Activated CD4-positive, alpha-beta memory T cell treated with anti-CD3 and anti-CD28 coated beads for 36 hours (primary cell): Measurements from ENCODE around the gene TMIGD1. TPM values are rescaled to one million over a fixed set of nuclear protein-coding genes. Genes with fewer than 3 reads are reported as not detected.

Experiments used
- CTCF ChIA-PET: fragments of 350-600 bp; sonication (Branson Sonifier 250); formaldehyde crosslinking; loops from one replicate; lab custom pipeline; 2021; ENCODE audit warnings: antibody characterized with exemption, inconsistent platforms; lab: Charles Lee
- POLR2A ChIA-PET: fragments of 350-600 bp; sonication (Branson Sonifier 250); formaldehyde crosslinking; loops from one replicate; lab custom pipeline; 2021; ENCODE audit warnings: antibody characterized with exemption; lab: Charles Lee
- DNase-seq: peaks from one replicate; pipeline ENCODE4 v3.0.0-alpha.2; 2020
- H3K27ac Mint-ChIP-seq: one replicate; pipeline ENCODE4 v1.8.0; 2021; ENCODE audit warnings: mixed read lengths
- H3K27me3 Mint-ChIP-seq: one replicate; pipeline ENCODE4 v1.8.0; 2021; ENCODE audit warnings: mixed read lengths
- H3K36me3 Mint-ChIP-seq: one replicate; pipeline ENCODE4 v1.8.0; 2021; ENCODE audit warnings: mixed read lengths
- H3K4me1 Mint-ChIP-seq: one replicate; pipeline ENCODE4 v1.8.0; 2021; ENCODE audit warnings: low read depth, mixed read lengths
- H3K4me3 Mint-ChIP-seq: one replicate; pipeline ENCODE4 v1.8.0; 2021; ENCODE audit warnings: mild to moderate bottlenecking, mixed read lengths
- H3K9me3 Mint-ChIP-seq: one replicate; pipeline ENCODE4 v1.8.0; 2021; ENCODE audit warnings: mixed read lengths
- intact Hi-C: fragments of 100-400 bp; cut with micrococcal nuclease; formaldehyde crosslinking; loops from one replicate; pipeline ENCODE4 v1.15.1; 2023
- total RNA-seq, 2 experiments: library from RNA; stranded (reverse); gene quantifications; one replicate each; pipeline ENCODE4 v1.2.3, GENCODE V29; 2021

TMIGD1 gene
- total RNA-seq, 2 experiments from 2014 or later, result not detected

- Mint-ChIP-seq H3K9me3 (no peaks in the 10 kb centered on the region), H3K4me1 (peaks cover 65% of the 10 kb centered on the region), H3K27ac (peak overlapping the region; percentile 77), H3K36me3 (peaks cover 2% of the 10 kb centered on the region), H3K4me3 (no peak overlapping the region), H3K27me3 (no peaks in the 10 kb centered on the region)
- ChIA-PET CTCF (interaction anchor here (1.0 to 1.8 kb wide), 5 partner anchors 10 to 272 kb away, joined by 3 to 7 read pairs (median 5); partner anchors contain the start of gene BLMH), POLR2A (interaction anchor here (1.2 to 1.4 kb wide), 2 partner anchors 13 to 49 kb away, joined by 4 read pairs; no protein-coding TSS in a partner anchor)
- intact Hi-C loops, result loop anchor here (1.0 to 10.0 kb wide), 2 partner anchors 36 to 338 kb away; no protein-coding TSS in a partner anchor
- DNase-seq, result peak; percentile 80
Measured at GRCh38 chr17:30376621-30377452, 43.0 kb upstream of the TMIGD1 start.

- DNase-seq, result no peak
- ChIA-PET CTCF (interaction anchor here (1.2 to 1.4 kb wide), 2 partner anchors 12 to 35 kb away, joined by 4 to 7 read pairs; no protein-coding TSS in a partner anchor), POLR2A (interaction anchor here (1.0 kb wide), 1 partner anchor 11 kb away, joined by 3 read pairs; no protein-coding TSS in a partner anchor)
- Mint-ChIP-seq H3K4me3 (no peak overlapping the region), H3K9me3 (no peaks in the 10 kb centered on the region), H3K4me1 (peaks cover 60% of the 10 kb centered on the region), H3K27ac (no peak overlapping the region), H3K36me3 (no peaks in the 10 kb centered on the region), H3K27me3 (no peaks in the 10 kb centered on the region)
- intact Hi-C loops, result loop anchor here (1.0 to 10.0 kb wide), 2 partner anchors 38 to 339 kb away; no protein-coding TSS in a partner anchor
Measured at GRCh38 chr17:30375661-30376060, 41.8 kb upstream of the TMIGD1 start.

GRCh38 chr17:30372755-30373154 is 38.9 kb upstream of the TMIGD1 start:
- no peak overlapping the region for H3K27ac Mint-ChIP-seq
- CTCF ChIA-PET, result interaction anchor here (1.0 to 1.4 kb wide), 2 partner anchors 9 to 36 kb away, joined by 5 read pairs; no protein-coding TSS in a partner anchor

GRCh38 chr17:30369995-30370394 is 36.1 kb upstream of the TMIGD1 start:
- H3K4me3 Mint-ChIP-seq, result no peak overlapping the region
- DNase-seq, result no peak
- ChIA-PET CTCF (interaction anchor here (0.9 to 1.3 kb wide), 2 partner anchors 30 to 34 kb away, joined by 3 to 4 read pairs; no protein-coding TSS in a partner anchor), POLR2A (no interaction called here)
- no peaks in the 10 kb centered on the region for H3K36me3 Mint-ChIP-seq
- H3K9me3 Mint-ChIP-seq, result no peaks in the 10 kb centered on the region
- H3K4me1 Mint-ChIP-seq, result peaks cover 40% of the 10 kb centered on the region
- no peaks in the 10 kb centered on the region for H3K27me3 Mint-ChIP-seq
- H3K27ac Mint-ChIP-seq, result no peak overlapping the region
- intact Hi-C loops, result loop anchor here (10.0 kb wide), 1 partner anchor 345 kb away; no protein-coding TSS in a partner anchor

More at GRCh38 chr17:30372755-30373154, 38.9 kb upstream of the TMIGD1 start:
- no peaks in the 10 kb centered on the region for H3K9me3 Mint-ChIP-seq
- H3K4me3 Mint-ChIP-seq, result no peak overlapping the region
- POLR2A ChIA-PET, result interaction anchor here (1.0 to 1.1 kb wide), 2 partner anchors 9 to 42 kb away, joined by 4 to 5 read pairs; no protein-coding TSS in a partner anchor
- no peaks in the 10 kb centered on the region for H3K27me3 Mint-ChIP-seq
- peaks cover 50% of the 10 kb centered on the region for H3K4me1 Mint-ChIP-seq
- H3K36me3 Mint-ChIP-seq, result no peaks in the 10 kb centered on the region
- DNase-seq, result peak; percentile 62
- intact Hi-C loops, result loop anchor here (1.0 to 10.0 kb wide), 3 partner anchors 8 to 342 kb away; no protein-coding TSS in a partner anchor

- H3K4me3 Mint-ChIP-seq, result no peak overlapping the region
- no peaks in the 10 kb centered on the region for H3K36me3 Mint-ChIP-seq
- no peak overlapping the region for H3K27ac Mint-ChIP-seq
- ChIA-PET CTCF (interaction anchor here (0.9 kb wide), 1 partner anchor 33 kb away, joined by 3 read pairs; no protein-coding TSS in a partner anchor), POLR2A (no interaction called here)
- peaks cover 43% of the 10 kb centered on the region for H3K4me1 Mint-ChIP-seq
- H3K9me3 Mint-ChIP-seq, result no peaks in the 10 kb centered on the region
- intact Hi-C loops, result no loop called here
- DNase-seq, result no peak
- H3K27me3 Mint-ChIP-seq, result no peaks in the 10 kb centered on the region
Measured at GRCh38 chr17:30368912-30369720, 35.3 kb upstream of the TMIGD1 start.

- Mint-ChIP-seq H3K9me3 (peaks cover 9% of the 10 kb centered on the region), H3K27ac (peak overlapping the region; percentile 35), H3K36me3 (peaks cover 2% of the 10 kb centered on the region), H3K27me3 (no peaks in the 10 kb centered on the region), H3K4me1 (peaks cover 42% of the 10 kb centered on the region), H3K4me3 (no peak overlapping the region)
- ChIA-PET CTCF (interaction anchor here (1.4 to 3.5 kb wide), 3 partner anchors 27 to 110 kb away, joined by 3 to 15 read pairs (median 8); no protein-coding TSS in a partner anchor), POLR2A (interaction anchor here (0.6 kb wide), 1 partner anchor 952 kb away, joined by 3 read pairs; no protein-coding TSS in a partner anchor)
- intact Hi-C loops, result no loop called here
- no peak for DNase-seq
Measured at GRCh38 chr17:30366536-30366935, 32.7 kb upstream of the TMIGD1 start.

GRCh38 chr17:30363715-30364202 is 29.9 kb upstream of the TMIGD1 start:
- DNase-seq, result peak; percentile 94
- Mint-ChIP-seq H3K36me3 (peaks cover 6% of the 10 kb centered on the region), H3K4me1 (peaks cover 28% of the 10 kb centered on the region), H3K4me3 (peak overlapping the region; percentile 13), H3K27ac (peak overlapping the region; percentile 78), H3K9me3 (peaks cover 14% of the 10 kb centered on the region), H3K27me3 (no peaks in the 10 kb centered on the region)
- CTCF ChIA-PET, result interaction anchor here (0.6 to 1.6 kb wide), 12 partner anchors 9 to 746 kb away, joined by 3 to 17 read pairs (median 5); partner anchors contain the start of gene BLMH
- intact Hi-C loops, result loop anchor here (1.0 to 5.0 kb wide), 8 partner anchors 9 to 1144 kb away; partner anchors contain the start of genes CPD, CRLF3 and GOSR1
- POLR2A ChIA-PET, result interaction anchor here (0.6 to 1.3 kb wide), 11 partner anchors 9 to 950 kb away, joined by 3 to 12 read pairs (median 4); partner anchors contain the start of genes CPD and GOSR1

- peaks cover 14% of the 10 kb centered on the region for H3K9me3 Mint-ChIP-seq
- ChIA-PET CTCF (interaction anchor here (0.8 to 1.4 kb wide), 6 partner anchors 21 to 115 kb away, joined by 3 to 5 read pairs (median 4); partner anchors contain the start of gene GOSR1), POLR2A (no interaction called here)
- peaks cover 28% of the 10 kb centered on the region for H3K4me1 Mint-ChIP-seq
- peaks cover 6% of the 10 kb centered on the region for H3K36me3 Mint-ChIP-seq
- no peak for DNase-seq
- no peak overlapping the region for H3K4me3 Mint-ChIP-seq
- H3K27ac Mint-ChIP-seq, result no peak overlapping the region
- H3K27me3 Mint-ChIP-seq, result no peaks in the 10 kb centered on the region
- intact Hi-C loops, result loop anchor here (2.0 to 5.0 kb wide), 4 partner anchors 21 to 1145 kb away; partner anchors contain the start of genes CRLF3 and GOSR1
Measured at GRCh38 chr17:30361766-30362279, 28.0 kb upstream of the TMIGD1 start.

GRCh38 chr17:30360086-30360808 is 26.4 kb upstream of the TMIGD1 start:
- intact Hi-C loops, result loop anchor here (5.0 kb wide), 3 partner anchors 117 to 1147 kb away; partner anchors contain the start of genes CRLF3 and GOSR1
- H3K4me1 Mint-ChIP-seq, result peaks cover 24% of the 10 kb centered on the region
- POLR2A ChIA-PET, result no interaction called here
- H3K4me3 Mint-ChIP-seq, result no peak overlapping the region
- peaks cover 14% of the 10 kb centered on the region for H3K9me3 Mint-ChIP-seq
- no peak overlapping the region for H3K27ac Mint-ChIP-seq
- CTCF ChIA-PET, result interaction anchor here (0.6 kb wide), 2 partner anchors 11 to 21 kb away, joined by 3 read pairs; no protein-coding TSS in a partner anchor
- H3K36me3 Mint-ChIP-seq, result peaks cover 6% of the 10 kb centered on the region
- DNase-seq, result no peak
- H3K27me3 Mint-ChIP-seq, result no peaks in the 10 kb centered on the region
